Right ventricle myocardium inferior (tissue), 1 donor: ENCODE measurements around the gene CCDC17. TPM values are rescaled to one million over a fixed set of nuclear protein-coding genes. Genes with fewer than 3 reads are reported as not detected.
"Not testable (repeated sequence)": the region's sequence is repeated elsewhere in the genome, so short reads cannot be mapped to it uniquely, and the experiment has no call there.

ENCODE experiments used
- ATAC-seq: fragments of 200-7000 bp; cut with Tn5 transposase; one replicate; pipeline ENCODE4 v1.9.1; 2020; ENCODE audit warnings: mild to moderate bottlenecking, moderate library complexity
- DNase-seq: peaks from one replicate; pipeline ENCODE4 v3.0.0; 2021; ENCODE audit errors: missing footprints
- intact Hi-C: fragments of 100-400 bp; cut with DNase I; formaldehyde crosslinking; loops from one replicate; pipeline ENCODE4 v1.11.0; 2022
- total RNA-seq: library from RNA; stranded (reverse); fragmentation: NEBNext Ultra II Directional; extraction: Animal tissue kit (Norgen Biotek cat#: 25700); gene quantifications from one replicate; pipeline ENCODE4 v1.2.1, GENCODE V29; 2021
- donor health status: DM: no; HTN: yes; CAD: no; lungs with severe emphysema.

CCDC17 gene
- total RNA-seq, 1 donor from 2014 or later = 1.2 TPM

DNA sequence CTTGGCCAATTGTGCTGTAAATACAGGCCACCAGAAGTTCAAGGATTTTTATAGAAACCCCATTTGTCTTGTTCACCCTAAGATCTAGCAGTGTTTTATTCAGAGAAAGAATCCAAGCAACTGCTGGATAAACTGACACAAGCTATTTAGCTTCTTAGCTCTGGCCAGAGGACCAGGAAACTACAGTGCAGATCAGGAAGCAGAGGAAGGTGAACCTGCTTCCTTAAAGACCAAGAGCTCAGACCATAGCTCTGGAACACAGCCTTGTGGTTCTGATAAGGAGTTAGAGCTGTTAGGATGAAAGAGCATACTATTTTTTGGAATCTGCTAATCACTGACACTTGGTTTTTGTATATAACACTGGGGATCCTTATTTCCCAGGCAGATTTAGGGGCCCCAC lies 5.2 kb upstream of the CCDC17 start:
- ATAC-seq (no peak), DNase-seq (no peak)
- intact Hi-C loops = no loop called here

- intact Hi-C loops = no loop called here
- DNase-seq (peak; percentile 70), ATAC-seq (peak; percentile 40)
These were observed 1.1 kb downstream of the CCDC17 start for GRCh38 chr1:45622524-45623394.

DNA sequence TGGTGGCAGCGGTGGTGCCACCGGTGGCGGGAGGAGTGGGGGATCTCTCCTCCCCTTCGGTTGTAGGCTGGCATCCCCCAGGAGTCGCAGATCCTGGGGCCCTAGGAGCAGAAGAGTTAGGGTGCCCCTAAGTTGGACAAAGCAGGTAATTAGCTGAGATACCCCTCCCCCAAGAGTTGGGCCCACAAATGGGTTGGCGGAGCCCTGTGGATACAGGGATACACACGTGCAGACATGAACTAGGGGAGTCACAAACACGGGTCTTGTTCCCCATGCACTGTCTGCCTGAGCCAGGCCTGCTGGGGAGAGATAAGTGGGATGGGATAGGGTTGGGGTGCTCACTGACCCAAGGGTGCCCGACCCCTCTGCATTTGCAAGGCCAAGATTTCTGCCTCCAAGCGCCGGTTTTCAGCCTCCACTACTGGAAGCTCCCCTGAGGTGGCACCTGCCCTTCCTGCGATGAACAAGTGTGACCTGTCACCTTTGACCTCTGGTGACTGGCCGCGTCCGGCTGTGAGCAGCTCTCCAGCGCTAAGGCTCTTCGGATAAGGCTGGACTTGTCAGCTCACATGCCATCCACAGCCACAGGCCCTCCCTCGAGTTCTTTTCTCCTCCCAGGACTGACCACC lies 1.8 kb downstream of the CCDC17 start:
- ATAC-seq (peak; percentile 6), DNase-seq (peak; percentile 57)

DNA sequence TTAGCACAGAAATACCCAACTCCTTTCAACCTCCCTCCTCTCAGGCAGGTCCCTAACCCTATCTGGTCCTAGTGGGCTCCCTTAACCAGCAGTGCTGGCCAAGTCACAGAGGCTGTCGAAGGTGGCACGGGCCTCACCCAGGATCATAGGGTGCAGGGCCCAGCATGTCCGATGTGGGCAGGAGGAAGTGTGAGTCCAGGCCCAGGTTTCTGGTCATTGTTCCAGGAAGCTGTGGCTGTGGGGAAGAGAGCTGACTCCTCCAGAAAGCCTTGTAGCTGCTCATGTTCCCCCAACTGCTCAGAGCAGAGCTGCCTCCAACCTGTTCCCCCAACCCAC lies 2.4 kb downstream of the CCDC17 start:
- peak; percentile 65 for DNase-seq
- intact Hi-C loops = no loop called here
- peak; percentile 27 for ATAC-seq

More for the DNA sequence above, 1.8 kb downstream of the CCDC17 start:
- intact Hi-C loops = no loop called here

GRCh38 chr1:45620588-45621500 lies 3.0 kb downstream of the CCDC17 start:
- peak; percentile 35 for DNase-seq
- intact Hi-C loops = no loop called here
- ATAC-seq = no peak

DNA sequence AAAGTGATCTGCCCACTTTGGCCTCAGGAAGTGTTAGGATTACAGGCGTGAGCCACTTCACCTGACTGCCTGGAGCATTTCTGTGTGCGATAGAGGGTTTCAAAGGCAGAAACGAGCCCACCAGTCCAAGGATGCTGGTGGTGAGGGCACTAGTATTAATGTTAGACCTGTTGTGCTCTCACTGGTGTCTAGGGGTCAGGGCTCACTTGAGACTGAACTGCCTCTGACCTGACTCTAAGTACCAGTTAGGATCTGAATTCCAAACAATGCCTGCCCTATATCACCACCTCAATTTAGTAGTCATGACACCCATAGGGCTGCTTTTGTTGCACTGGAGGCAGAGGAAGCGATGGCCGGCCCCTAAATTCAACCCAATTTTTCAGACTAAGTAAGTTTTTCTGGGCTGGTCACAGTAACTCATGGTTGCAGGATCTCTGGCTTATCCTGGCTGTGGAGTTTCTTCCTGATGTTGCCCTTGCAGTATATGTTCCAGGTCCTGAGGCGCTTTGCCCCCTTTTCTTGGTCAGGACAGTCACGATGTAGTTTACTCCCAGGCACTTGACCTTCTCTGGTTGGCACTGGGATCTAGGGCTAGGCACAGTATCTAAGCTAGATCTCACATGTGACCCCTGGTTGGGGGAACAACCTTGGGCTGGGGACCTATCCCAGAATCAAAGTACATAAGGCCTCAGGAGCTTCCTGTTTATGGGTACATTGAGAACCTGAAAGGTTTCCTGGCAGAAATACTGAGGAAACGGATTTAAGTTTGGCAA lies 4.5 kb downstream of the CCDC17 start:
- ATAC-seq (no peak), DNase-seq (no peak)
- intact Hi-C loops = no loop called here

DNA sequence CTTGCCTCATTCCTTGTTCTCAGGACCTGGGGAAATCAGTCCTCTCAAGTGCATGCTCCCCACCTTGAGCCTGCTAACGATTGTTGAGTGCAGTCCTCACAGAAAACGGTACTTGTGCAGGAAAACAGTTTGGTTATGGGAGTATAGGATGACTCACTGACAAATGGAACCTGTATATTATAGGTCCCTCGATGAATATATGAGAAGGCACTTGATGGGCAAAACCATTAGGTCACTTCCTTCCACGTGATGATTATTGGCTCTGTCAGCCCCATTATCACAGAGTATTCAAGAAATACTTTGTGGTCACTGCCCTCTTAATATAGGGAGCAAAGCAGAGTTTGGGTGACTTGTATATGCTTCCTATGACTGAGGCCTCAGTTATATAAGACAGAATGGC lies 6.2 kb downstream of the CCDC17 start:
- intact Hi-C loops = no loop called here
- no peak for ATAC-seq
- no peak for DNase-seq

- no peak for ATAC-seq
- intact Hi-C loops = no loop called here
- DNase-seq = peak; percentile 48
These were observed 8.0 kb downstream of the CCDC17 start for GRCh38 chr1:45615885-45616284.

- no peak for ATAC-seq
- DNase-seq = no peak
- intact Hi-C loops = no loop called here
These were observed 10.8 kb downstream of the CCDC17 start for GRCh38 chr1:45612941-45613579.

- intact Hi-C loops = no loop called here
- DNase-seq (no peak), ATAC-seq (no peak)
These were observed 13.1 kb downstream of the CCDC17 start for GRCh38 chr1:45610589-45611226.

GRCh38 chr1:45608175-45609156 lies 15.4 kb downstream of the CCDC17 start:
- intact Hi-C loops = no loop called here
- ATAC-seq (no peak), DNase-seq (no peak)

DNA sequence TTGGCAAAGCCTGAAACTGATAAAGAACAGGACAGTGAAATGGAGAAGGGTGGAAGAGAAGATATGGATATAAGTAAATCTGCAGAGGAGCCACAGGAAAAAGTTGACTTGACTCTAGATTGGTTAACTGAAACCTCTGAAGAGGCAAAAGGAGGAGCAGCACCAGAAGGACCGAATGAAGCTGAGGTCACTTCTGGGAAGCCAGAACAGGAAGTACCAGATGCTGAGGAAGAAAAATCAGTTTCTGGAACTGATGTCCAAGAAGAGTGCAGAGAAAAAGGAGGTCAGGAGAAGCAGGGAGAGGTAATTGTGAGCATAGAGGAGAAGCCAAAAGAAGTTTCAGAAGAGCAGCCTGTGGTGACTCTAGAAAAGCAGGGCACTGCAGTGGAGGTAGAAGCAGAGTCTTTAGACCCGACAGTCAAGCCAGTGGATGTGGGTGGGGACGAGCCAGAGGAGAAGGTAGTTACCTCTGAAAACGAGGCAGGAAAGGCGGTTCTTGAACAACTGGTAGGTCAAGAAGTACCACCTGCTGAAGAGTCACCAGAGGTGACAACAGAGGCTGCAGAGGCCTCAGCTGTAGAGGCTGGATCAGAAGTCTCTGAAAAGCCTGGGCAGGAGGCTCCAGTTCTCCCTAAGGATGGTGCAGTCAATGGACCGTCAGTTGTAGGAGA lies 16.3 kb downstream of the CCDC17 start:
- DNase-seq (no peak), ATAC-seq (peak; percentile 64)
- intact Hi-C loops = no loop called here

- DNase-seq (no peak), ATAC-seq (no peak)
- intact Hi-C loops = no loop called here
These were observed 19.6 kb downstream of the CCDC17 start for GRCh38 chr1:45604239-45604638.

GRCh38 chr1:45596765-45597164 lies 27.1 kb downstream of the CCDC17 start:
- DNase-seq, intact Hi-C loops, ATAC-seq: not testable (repeated sequence)

DNA sequence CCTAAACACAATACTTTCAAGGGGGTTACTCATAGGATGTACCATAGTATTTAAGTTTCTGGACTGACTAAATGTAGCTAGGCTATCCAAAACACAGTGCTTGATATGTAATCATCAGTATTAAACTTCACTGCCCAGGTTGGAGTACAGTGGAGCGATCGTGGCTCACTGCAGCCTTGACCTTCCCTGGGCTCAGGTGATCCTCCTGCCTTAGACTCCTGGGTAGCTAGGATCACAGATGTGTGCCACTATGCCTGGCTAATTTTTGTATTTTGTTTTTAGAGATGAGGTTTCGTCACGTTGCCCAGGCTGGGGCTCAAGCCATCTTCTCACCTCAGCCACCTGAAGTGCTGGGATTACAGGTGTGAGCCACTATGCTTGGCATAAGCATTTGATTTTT lies 29.4 kb downstream of the CCDC17 start:
- ATAC-seq (no peak), DNase-seq (no peak)
- intact Hi-C loops = no loop called here

DNA sequence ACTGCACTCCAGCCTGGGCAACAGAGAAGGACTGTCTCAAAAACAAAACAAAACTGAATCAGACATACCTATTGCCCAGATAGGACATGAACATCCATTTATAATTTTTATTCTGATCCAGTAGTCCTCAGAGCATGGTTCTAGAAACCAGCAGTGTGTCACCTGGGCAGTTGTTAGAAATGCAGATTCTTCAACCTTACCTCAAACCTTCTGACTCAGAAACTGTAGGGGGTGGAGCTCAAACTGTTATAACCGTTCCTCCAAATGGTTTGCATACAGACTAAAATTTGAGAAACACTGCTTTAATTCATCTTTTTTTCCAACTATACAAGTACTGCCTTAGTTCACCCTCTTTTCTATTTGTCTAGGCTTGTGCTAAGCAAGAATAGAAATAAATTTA lies 34.0 kb downstream of the CCDC17 start:
- no peak for DNase-seq
- intact Hi-C loops = loop anchor here (10.0 kb wide), 1 partner anchor 785 kb away; the partner anchor contains the start of genes BTBD19, DYNLT4 and PLK3
- ATAC-seq = no peak
